OCI-LY3 (cell line): ENCODE data around the gene CNPY4.

Experiments
- EZH2phosphoT487 ChIP-seq: fragments of 200-600 bp; shearing (Covaris generic); IDR thresholded peaks from 2 replicates; pipeline ENCODE4 v1.6.1; 2018; ENCODE audit warnings: antibody characterized with exemption, mixed run types, low read depth
- TF ChIP-seq, protein P1 (sequence below): fragments of 200-600, 300-600 bp; sonication (generic); IDR thresholded peaks from 2 replicates; pipeline ENCODE4 v1.5.1; 2014; ENCODE audit warnings: antibody characterized with exemption, low read length, low read depth

DNA sequence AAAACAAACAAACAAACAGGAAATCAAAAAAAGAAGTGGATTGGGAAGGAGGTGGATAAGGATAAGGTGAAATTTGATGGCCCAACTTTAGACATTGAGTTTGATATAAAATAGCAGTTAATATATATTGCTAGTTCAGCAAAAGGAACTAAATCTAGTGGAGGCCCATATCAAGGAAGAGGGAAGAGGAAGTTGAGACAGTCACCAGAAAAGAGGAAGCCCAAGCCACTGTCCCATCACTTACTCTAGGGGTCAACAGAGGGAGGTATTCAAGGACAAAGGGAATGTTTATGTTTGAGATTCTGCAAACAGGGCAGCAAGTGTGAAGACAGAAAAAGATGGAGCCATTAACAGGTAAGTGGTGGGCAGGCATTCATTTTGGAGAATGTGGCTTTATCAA is 33.0 kb downstream of the CNPY4 start:
- TF ChIP-seq, protein P1, sequence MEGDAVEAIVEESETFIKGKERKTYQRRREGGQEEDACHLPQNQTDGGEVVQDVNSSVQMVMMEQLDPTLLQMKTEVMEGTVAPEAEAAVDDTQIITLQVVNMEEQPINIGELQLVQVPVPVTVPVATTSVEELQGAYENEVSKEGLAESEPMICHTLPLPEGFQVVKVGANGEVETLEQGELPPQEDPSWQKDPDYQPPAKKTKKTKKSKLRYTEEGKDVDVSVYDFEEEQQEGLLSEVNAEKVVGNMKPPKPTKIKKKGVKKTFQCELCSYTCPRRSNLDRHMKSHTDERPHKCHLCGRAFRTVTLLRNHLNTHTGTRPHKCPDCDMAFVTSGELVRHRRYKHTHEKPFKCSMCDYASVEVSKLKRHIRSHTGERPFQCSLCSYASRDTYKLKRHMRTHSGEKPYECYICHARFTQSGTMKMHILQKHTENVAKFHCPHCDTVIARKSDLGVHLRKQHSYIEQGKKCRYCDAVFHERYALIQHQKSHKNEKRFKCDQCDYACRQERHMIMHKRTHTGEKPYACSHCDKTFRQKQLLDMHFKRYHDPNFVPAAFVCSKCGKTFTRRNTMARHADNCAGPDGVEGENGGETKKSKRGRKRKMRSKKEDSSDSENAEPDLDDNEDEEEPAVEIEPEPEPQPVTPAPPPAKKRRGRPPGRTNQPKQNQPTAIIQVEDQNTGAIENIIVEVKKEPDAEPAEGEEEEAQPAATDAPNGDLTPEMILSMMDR = peak; percentile 5; the same call in 1 of the 2 replicates
- TF ChIP-seq EZH2phosphoT487 = no peak
